OCI-LY7 (cell line): ENCODE measurements around the gene NCAM2. TPM values are rescaled to one million over a fixed set of nuclear protein-coding genes. Genes with fewer than 3 reads are reported as not detected.

Source experiments
- BruUV-seq: library from RNA; stranded (reverse); fragments of 400-500 nt; replicated peaks from 2 replicates; lab custom pipeline; 2021; lab: Mats Ljungman, UMichigan
- CTCF ChIA-PET: fragments of 300-600 bp; sonication (Branson Sonifier 250); formaldehyde crosslinking; loops from one replicate; lab custom pipeline; 2022; ENCODE audit warnings: antibody characterized with exemption; ENCODE audit not compliant: unreplicated experiment; lab: Charles Lee
- POLR2A ChIA-PET: fragments of 300-600 bp; sonication (Branson Sonifier 250); formaldehyde crosslinking; loops from one replicate; lab custom pipeline; 2022; ENCODE audit warnings: antibody characterized with exemption; lab: Charles Lee
- DNase-seq: peaks from one replicate; pipeline ENCODE4 v3.0.0-alpha.2; 2015; ENCODE audit warnings: low spot score
- H2AFZ ChIP-seq: fragments of 200-600 bp; sonication (generic), shearing (Covaris generic); 2 replicates; pipeline ENCODE4 v1.6.1; 2014; ENCODE audit warnings: mild to moderate bottlenecking, antibody characterized with exemption, low read length, moderate library complexity
- H3K27ac ChIP-seq: fragments of 200-600 bp; sonication (generic); 2 replicates; pipeline ENCODE4 v1.5.1; 2014; ENCODE audit warnings: mixed run types, low read depth, mild to moderate bottlenecking, moderate library complexity, low read length, inconsistent platforms; ENCODE audit not compliant: poor library complexity, severe bottlenecking
- H3K36me3 ChIP-seq: fragments of 200-600 bp; sonication (generic); 2 replicates; pipeline ENCODE4 v1.6.1; 2014; ENCODE audit warnings: mild to moderate bottlenecking, antibody characterized with exemption, low read length, moderate library complexity, mixed read lengths; ENCODE audit not compliant: insufficient read depth
- H3K4me1 ChIP-seq: fragments of 200-600 bp; sonication (generic); 2 replicates; pipeline ENCODE4 v1.5.1; 2014; ENCODE audit warnings: mild to moderate bottlenecking, low read length; ENCODE audit not compliant: insufficient read depth, poor library complexity, severe bottlenecking
- H3K4me2 ChIP-seq: fragments of 200-600 bp; sonication (generic); 2 replicates; pipeline ENCODE4 v1.6.1; 2014; ENCODE audit warnings: mild to moderate bottlenecking, low read length
- H3K4me3 ChIP-seq: fragments of 200-600 bp; sonication (generic); 2 replicates; pipeline ENCODE4 v1.5.1; 2014; ENCODE audit warnings: mild to moderate bottlenecking, low read depth, low read length; ENCODE audit not compliant: poor library complexity, severe bottlenecking
- H3K79me2 ChIP-seq: fragments of 200-600 bp; sonication (generic); 2 replicates; pipeline ENCODE4 v1.6.1; 2016; ENCODE audit warnings: low read depth, mild to moderate bottlenecking, low read length, moderate library complexity, mixed read lengths; ENCODE audit not compliant: insufficient read depth
- H3K9me2 ChIP-seq: fragments of 200-600 bp; sonication (generic); 2 replicates; pipeline ENCODE4 v1.6.1; 2016; ENCODE audit warnings: mild to moderate bottlenecking, low read length, mixed read lengths; ENCODE audit not compliant: insufficient read depth
- H3K9me3 ChIP-seq: fragments of 200-600 bp; sonication (generic); 2 replicates; pipeline ENCODE4 v1.6.1; 2014; ENCODE audit warnings: mild to moderate bottlenecking, mixed run types, low read length, mixed read lengths
- H4K20me1 ChIP-seq: fragments of 200-600 bp; sonication (generic); 2 replicates; pipeline ENCODE4 v1.6.1; 2014; ENCODE audit warnings: mild to moderate bottlenecking, antibody characterized with exemption, low read length, moderate library complexity, mixed read lengths; ENCODE audit not compliant: insufficient read depth
- EZH2phosphoT487 ChIP-seq: fragments of 200-600 bp; sonication (generic); IDR thresholded peaks from 2 replicates; pipeline ENCODE4 v1.6.1; 2018; ENCODE audit warnings: low read depth, borderline replicate concordance, mild to moderate bottlenecking, mixed run types, antibody characterized with exemption, low read length, moderate library complexity, mixed read lengths
- intact Hi-C: fragments of 100-400 bp; cut with micrococcal nuclease; formaldehyde crosslinking; loops from one replicate; pipeline ENCODE4 v1.10.0; 2022; ENCODE audit not compliant: unreplicated experiment
- total RNA-seq, 2 experiments: library from RNA; depleted of rRNA in 1 of 2; stranded (reverse); fragments of >200 nt in 1 of 2; shearing (Covaris generic) in 1 of 2; gene quantifications; 2 replicates each; pipeline ENCODE4 v1.2.3, GENCODE V29; 2014 to 2022
- TF ChIP-seq, protein P1 (sequence below): fragments of 200-600 bp; sonication (generic); conservative IDR thresholded peaks from 2 replicates; pipeline ENCODE4 v1.5.1; 2014; ENCODE audit warnings: mild to moderate bottlenecking, antibody characterized with exemption, low read length, moderate library complexity, mixed read lengths

The NCAM2 gene
- total RNA-seq, 2 experiments from 2014 or later: not detected

DNA sequence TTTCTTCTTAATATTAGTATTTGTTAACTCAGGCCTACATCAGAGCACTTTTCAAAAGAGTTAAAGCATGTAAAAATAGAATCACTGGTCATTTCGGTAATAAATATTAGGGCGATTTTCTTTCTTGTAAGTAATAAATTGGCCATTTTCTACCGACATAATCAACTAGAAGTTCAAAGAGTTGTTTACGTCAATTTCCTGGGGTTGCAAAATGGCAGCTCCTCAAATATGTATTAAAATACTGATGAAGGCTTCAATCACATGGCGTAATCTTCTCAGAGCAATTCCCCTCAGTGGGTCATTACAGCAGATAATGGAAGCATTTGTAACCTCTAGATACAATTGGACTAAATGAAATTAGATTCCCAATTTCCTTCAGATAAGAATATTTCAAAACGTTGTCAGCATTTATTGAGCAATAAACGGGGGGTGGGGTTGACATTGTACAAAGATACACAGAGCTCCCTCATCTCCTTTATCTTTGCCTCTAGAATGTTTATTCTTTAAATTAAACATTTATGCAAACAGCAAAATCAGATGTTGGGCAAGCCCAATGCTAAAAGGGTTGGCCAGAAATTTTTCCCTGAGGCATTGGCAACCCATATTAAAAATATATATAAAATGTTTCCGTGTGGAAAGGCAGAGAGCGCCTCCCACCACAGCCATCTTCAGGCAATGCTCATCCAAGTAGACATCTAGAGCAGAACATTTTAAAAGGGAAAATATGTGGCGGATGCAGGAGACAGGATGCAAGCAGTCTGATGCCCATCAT lies 240.6 kb downstream of the NCAM2 start:
- POLR2A ChIA-PET: interaction anchor here (0.9 kb wide), 1 partner anchor 20 kb away, joined by 5 read pairs; no protein-coding TSS in a partner anchor
- no peaks in the 10 kb centered on the region for H3K79me2 ChIP-seq
- no peak overlapping the region for H3K27ac ChIP-seq
- H2AFZ ChIP-seq: no peak overlapping the region
- no peaks in the 10 kb centered on the region for H3K4me1 ChIP-seq
- H4K20me1 ChIP-seq: no peaks in the 10 kb centered on the region
- no peaks in the 10 kb centered on the region for H3K36me3 ChIP-seq
- no peak overlapping the region for H3K4me2 ChIP-seq
- CTCF ChIA-PET: no interaction called here
- H3K9me2 ChIP-seq: no peaks in the 10 kb centered on the region
- no peak for TF ChIP-seq EZH2phosphoT487
- TF ChIP-seq, protein P1, sequence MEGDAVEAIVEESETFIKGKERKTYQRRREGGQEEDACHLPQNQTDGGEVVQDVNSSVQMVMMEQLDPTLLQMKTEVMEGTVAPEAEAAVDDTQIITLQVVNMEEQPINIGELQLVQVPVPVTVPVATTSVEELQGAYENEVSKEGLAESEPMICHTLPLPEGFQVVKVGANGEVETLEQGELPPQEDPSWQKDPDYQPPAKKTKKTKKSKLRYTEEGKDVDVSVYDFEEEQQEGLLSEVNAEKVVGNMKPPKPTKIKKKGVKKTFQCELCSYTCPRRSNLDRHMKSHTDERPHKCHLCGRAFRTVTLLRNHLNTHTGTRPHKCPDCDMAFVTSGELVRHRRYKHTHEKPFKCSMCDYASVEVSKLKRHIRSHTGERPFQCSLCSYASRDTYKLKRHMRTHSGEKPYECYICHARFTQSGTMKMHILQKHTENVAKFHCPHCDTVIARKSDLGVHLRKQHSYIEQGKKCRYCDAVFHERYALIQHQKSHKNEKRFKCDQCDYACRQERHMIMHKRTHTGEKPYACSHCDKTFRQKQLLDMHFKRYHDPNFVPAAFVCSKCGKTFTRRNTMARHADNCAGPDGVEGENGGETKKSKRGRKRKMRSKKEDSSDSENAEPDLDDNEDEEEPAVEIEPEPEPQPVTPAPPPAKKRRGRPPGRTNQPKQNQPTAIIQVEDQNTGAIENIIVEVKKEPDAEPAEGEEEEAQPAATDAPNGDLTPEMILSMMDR: no peak
- H3K9me3 ChIP-seq: peaks cover 23% of the 10 kb centered on the region; the same call in 1 of the 2 replicates
- intact Hi-C loops: no loop called here
- H3K4me3 ChIP-seq: no peak overlapping the region
- BruUV-seq: no TSS peak
- no peak for DNase-seq

DNA sequence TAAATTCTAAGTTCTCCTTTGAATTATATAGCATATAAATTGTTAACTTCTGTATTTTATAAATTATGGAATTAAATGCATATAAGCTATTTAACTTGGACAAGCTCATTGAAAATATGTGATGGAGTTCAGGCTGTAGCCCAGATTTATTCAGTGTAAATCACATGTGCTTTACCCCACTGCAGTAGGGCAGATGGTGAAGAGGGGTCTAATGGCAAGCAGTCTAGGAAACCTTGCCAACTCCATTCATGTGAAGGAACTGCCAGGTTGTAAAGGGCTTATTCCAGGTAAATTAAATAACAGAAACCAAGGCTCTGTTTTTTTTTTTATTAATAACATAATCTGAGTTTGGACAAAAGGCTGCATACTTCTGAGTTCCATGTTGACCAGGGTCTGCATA lies 243.2 kb downstream of the NCAM2 start:
- no peaks in the 10 kb centered on the region for H3K9me2 ChIP-seq
- no peak overlapping the region for H3K4me3 ChIP-seq
- intact Hi-C loops: no loop called here
- CTCF ChIA-PET: no interaction called here
- no peak for TF ChIP-seq EZH2phosphoT487
- TF ChIP-seq, protein P1: no peak
- no peaks in the 10 kb centered on the region for H3K4me1 ChIP-seq
- H3K36me3 ChIP-seq: no peaks in the 10 kb centered on the region
- DNase-seq: no peak
- H3K27ac ChIP-seq: no peak overlapping the region
- no peak overlapping the region for H3K4me2 ChIP-seq
- H3K79me2 ChIP-seq: no peaks in the 10 kb centered on the region
- H3K9me3 ChIP-seq: peaks cover 26% of the 10 kb centered on the region; the same call in 1 of the 2 replicates
- H2AFZ ChIP-seq: no peak overlapping the region
- no TSS peak for BruUV-seq
- no peaks in the 10 kb centered on the region for H4K20me1 ChIP-seq
- POLR2A ChIA-PET: interaction anchor here (0.7 kb wide), 1 partner anchor 71 kb away, joined by 3 read pairs; no protein-coding TSS in a partner anchor

DNA sequence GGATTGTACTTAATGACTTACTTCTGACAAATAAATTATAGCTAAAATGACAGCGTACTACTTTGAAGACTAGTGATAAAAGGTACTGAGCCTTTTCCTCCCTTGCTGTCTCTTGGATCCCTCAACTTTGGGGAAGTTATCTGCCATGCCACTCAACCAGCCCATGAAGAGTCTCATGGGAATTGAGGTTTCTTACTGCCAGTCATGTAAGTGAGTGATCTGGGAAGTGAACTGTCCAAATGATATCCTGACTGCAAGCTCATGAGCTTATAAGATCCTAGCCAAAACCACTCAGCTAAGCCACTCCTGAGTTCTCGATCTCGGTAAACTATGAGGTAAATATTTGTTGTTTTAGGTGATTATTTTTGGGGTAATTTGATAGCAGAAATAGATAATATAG lies 247.8 kb downstream of the NCAM2 start:
- Histone ChIP-seq H3K36me3 (no peaks in the 10 kb centered on the region), H3K9me2 (no peaks in the 10 kb centered on the region), H3K4me3 (no peak overlapping the region), H3K4me1 (no peaks in the 10 kb centered on the region), H4K20me1 (no peaks in the 10 kb centered on the region), H3K27ac (no peak overlapping the region), H3K79me2 (no peaks in the 10 kb centered on the region), H3K9me3 (peaks cover 28% of the 10 kb centered on the region; the same call in 1 of the 2 replicates), H3K4me2 (no peak overlapping the region), H2AFZ (no peak overlapping the region)
- intact Hi-C loops: no loop called here
- no TSS peak for BruUV-seq
- TF ChIP-seq EZH2phosphoT487: no peak
- TF ChIP-seq, protein P1: no peak
- DNase-seq: no peak
- POLR2A ChIA-PET: no interaction called here
- CTCF ChIA-PET: no interaction called here
